Glutamatergic neuron (in vitro differentiated cells): ENCODE measurements around the gene GIPC3. TPM values are rescaled to one million over a fixed set of nuclear protein-coding genes. Genes with fewer than 3 reads are reported as not detected.
A peak's percentile ranks its signal among the peaks of the same experiment; 100 is the strongest.
"Not testable (repeated sequence)": the region's sequence is repeated elsewhere in the genome, so short reads cannot be mapped to it uniquely, and the experiment has no call there.

Source experiments
- DNase-seq: peaks from one replicate; pipeline ENCODE4 v3.0.0; 2022
- H3K27ac Mint-ChIP-seq: one replicate; pipeline ENCODE4 v1.8.0; 2020; ENCODE audit warnings: mild to moderate bottlenecking, mixed read lengths, inconsistent platforms; ENCODE audit not compliant: unreplicated experiment
- H3K27me3 Mint-ChIP-seq: one replicate; pipeline ENCODE4 v1.8.0; 2020; ENCODE audit warnings: mild to moderate bottlenecking, moderate library complexity, mixed read lengths, inconsistent platforms; ENCODE audit not compliant: unreplicated experiment
- H3K36me3 Mint-ChIP-seq: one replicate; pipeline ENCODE4 v1.8.0; 2020; ENCODE audit warnings: mild to moderate bottlenecking, mixed read lengths, inconsistent platforms; ENCODE audit not compliant: unreplicated experiment
- H3K4me1 Mint-ChIP-seq: one replicate; pipeline ENCODE4 v1.8.0; 2020; ENCODE audit warnings: mild to moderate bottlenecking, low read depth, mixed read lengths, inconsistent platforms; ENCODE audit not compliant: unreplicated experiment
- H3K4me3 Mint-ChIP-seq: one replicate; pipeline ENCODE4 v1.8.0; 2020; ENCODE audit warnings: mild to moderate bottlenecking, mixed read lengths, inconsistent platforms; ENCODE audit not compliant: unreplicated experiment
- H3K9me3 Mint-ChIP-seq: one replicate; pipeline ENCODE4 v1.8.0; 2020; ENCODE audit warnings: mild to moderate bottlenecking, moderate library complexity, mixed read lengths, inconsistent platforms; ENCODE audit not compliant: unreplicated experiment
- total RNA-seq: library from RNA; stranded (reverse); fragmentation: NEBNext Ultra II Directional; extraction: Animal tissue kit (Norgen Biotek cat#: 25700); gene quantifications from one replicate; pipeline ENCODE4 v1.2.1, GENCODE V29; 2021; ENCODE audit not compliant: unreplicated experiment
- TF ChIP-seq, protein P1 (sequence below): fragments of 200-600 bp; sonication (generic); IDR thresholded peaks from one replicate; pipeline ENCODE4 v1.5.0; 2021; ENCODE audit not compliant: partially characterized antibody, unreplicated experiment

Gene GIPC3
- total RNA-seq, 1 donor from 2014 or later = 0.20 TPM

DNA sequence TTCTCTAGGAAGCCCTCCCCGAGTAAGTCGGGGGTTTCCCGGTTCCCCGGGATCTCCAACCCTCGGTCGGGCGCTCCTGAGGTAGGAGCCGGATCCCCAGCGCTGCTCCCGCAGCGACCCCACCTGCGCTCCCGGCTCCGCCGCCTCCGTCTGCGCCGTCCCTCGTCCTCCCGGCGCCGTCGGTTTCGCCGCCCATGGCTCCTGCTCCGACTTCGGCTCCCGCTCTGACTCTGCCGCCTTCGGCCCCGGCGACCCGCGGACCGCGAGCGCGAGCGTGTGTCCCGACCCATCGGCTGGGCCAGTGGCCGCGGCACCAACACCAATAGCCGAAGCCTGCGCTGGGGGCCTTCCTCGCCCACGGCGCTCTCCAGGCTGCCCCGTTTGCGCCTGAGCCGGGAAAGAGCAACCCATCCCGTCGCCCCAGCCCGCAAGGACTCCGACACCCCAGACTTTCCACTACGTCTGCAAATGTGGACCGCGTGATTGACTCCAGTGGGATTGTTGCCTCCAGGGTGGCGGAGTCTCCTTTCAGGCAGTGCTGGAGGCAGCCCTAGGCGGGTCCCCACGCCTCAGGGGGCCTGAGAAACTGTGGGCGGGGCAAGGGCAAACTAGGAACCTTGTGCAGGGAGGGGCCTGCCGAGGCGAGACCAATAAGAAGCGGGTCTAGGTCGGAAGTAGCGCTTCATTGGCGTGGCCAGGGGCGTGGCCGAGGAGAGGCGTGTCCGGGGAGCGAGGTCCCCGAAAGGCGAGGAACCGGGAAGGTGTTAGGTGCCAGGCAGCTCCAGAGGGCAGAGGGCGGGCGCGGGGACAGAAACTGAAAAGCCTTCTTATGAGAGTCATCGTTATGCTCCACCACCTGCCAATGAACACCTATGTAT, 41.4 kb downstream of the GIPC3 start, which contains the start of gene CACTIN:
CACTIN (minus strand) TSS at position 318 of the 878 bp plus-strand sequence; CDS start at position 290, 28 bp downstream.
- TF ChIP-seq, protein P1, sequence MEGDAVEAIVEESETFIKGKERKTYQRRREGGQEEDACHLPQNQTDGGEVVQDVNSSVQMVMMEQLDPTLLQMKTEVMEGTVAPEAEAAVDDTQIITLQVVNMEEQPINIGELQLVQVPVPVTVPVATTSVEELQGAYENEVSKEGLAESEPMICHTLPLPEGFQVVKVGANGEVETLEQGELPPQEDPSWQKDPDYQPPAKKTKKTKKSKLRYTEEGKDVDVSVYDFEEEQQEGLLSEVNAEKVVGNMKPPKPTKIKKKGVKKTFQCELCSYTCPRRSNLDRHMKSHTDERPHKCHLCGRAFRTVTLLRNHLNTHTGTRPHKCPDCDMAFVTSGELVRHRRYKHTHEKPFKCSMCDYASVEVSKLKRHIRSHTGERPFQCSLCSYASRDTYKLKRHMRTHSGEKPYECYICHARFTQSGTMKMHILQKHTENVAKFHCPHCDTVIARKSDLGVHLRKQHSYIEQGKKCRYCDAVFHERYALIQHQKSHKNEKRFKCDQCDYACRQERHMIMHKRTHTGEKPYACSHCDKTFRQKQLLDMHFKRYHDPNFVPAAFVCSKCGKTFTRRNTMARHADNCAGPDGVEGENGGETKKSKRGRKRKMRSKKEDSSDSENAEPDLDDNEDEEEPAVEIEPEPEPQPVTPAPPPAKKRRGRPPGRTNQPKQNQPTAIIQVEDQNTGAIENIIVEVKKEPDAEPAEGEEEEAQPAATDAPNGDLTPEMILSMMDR = no peak
- H3K4me1 Mint-ChIP-seq = peaks cover 8% of the 10 kb centered on the region
- no peaks in the 10 kb centered on the region for H3K36me3 Mint-ChIP-seq
- peak within 1 kb of the TSS; percentile 94 for H3K27ac Mint-ChIP-seq
- peaks cover 11% of the 10 kb centered on the region for H3K27me3 Mint-ChIP-seq
- peak; percentile 98 for DNase-seq
- peak within 1 kb of the TSS; percentile 94 for H3K4me3 Mint-ChIP-seq
- peaks cover 17% of the 10 kb centered on the region for H3K9me3 Mint-ChIP-seq

DNA sequence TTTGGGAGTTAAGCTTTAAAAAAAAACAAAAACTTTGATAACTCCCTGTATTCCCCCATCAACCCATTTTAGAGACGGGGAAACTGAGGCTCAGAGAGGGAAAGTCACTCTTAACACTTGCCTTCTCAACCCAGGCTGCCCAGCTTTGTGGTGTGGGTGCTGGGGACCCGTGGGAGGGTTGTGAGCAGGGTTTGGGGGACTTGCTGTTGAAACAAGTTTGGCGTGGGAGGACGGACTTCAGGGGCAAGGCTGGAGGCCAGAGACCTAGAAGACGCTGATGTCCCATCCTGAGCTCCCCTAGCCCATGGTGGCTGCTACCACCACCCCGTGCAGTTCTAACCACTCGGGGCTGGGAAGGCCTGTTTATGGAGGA, 42.1 kb downstream of the GIPC3 start:
- Mint-ChIP-seq H3K36me3 (no peaks in the 10 kb centered on the region), H3K4me3 (peak overlapping the region; percentile 94), H3K4me1 (peaks cover 8% of the 10 kb centered on the region), H3K27me3 (peaks cover 10% of the 10 kb centered on the region), H3K27ac (no peak overlapping the region), H3K9me3 (peaks cover 17% of the 10 kb centered on the region)
- TF ChIP-seq, protein P1 = no peak
- no peak for DNase-seq

DNA sequence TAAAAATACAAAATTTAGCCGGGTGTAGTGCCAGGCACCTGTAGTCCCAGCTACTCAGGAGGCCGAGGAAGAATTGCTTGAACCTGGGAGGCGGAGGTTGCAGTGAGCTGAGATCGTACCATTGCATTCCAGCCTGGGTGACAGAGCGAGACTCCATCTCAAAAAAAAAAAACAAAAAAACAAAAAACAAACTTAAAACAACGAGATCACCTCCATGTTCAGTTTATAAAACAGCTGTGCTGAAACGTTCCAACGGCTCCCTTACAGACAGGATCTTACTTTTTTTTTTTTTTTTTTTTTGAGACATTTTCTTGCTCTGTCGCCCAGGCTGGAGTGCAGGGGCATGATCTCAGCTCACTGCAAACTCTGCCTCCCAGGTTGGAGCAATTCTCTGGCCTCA, 43.5 kb downstream of the GIPC3 start:
- H3K9me3 Mint-ChIP-seq = peaks cover 19% of the 10 kb centered on the region
- H3K27me3 Mint-ChIP-seq, H3K4me3 Mint-ChIP-seq, DNase-seq, H3K36me3 Mint-ChIP-seq, H3K27ac Mint-ChIP-seq, H3K4me1 Mint-ChIP-seq: not testable (repeated sequence)

DNA sequence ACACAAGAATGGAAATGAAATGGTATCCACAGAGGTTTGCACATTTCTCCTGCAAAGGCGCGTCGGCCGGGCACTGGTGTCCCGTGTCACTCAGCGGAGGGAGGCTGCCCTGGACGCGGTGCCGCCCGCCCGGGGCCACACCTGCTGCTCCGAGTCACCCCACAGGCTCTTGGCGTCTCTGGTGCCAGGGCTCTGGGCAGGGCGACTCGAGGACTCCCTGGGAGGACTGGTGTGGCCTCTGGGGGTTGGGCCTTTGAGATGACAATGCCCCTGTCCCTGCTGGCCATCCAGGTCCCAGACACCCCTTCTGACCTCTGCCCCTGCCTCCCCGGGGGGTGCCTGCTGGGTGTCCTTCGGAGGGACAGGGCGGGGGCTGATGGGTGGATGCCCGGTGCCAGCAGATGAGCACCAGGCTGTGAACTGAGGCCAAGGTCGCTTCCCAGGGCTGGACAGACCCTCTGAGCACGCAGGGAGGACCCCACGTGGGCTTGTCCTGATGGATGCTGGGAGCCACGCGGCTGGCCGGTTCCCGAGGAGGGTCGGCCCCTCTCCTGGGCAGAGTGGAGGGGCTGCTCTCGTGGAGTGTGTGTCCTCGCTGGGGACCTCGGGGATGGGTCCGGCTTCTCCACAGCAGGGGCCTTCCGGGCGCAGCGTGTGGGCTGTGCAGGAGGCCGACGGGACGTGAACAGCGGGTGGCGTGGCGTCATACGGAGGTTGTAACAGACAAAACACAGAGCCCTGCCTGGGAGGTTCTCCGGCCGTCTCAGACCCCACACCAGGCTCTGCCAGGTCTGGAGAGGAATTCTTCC, 46.0 kb downstream of the GIPC3 start:
- H3K36me3 Mint-ChIP-seq = no peaks in the 10 kb centered on the region
- H3K27me3 Mint-ChIP-seq = peaks cover 6% of the 10 kb centered on the region
- H3K27ac Mint-ChIP-seq = no peak overlapping the region
- DNase-seq = no peak
- TF ChIP-seq, protein P1 = no peak
- H3K9me3 Mint-ChIP-seq = peaks cover 16% of the 10 kb centered on the region
- no peaks in the 10 kb centered on the region for H3K4me1 Mint-ChIP-seq
- H3K4me3 Mint-ChIP-seq = no peak overlapping the region

DNA sequence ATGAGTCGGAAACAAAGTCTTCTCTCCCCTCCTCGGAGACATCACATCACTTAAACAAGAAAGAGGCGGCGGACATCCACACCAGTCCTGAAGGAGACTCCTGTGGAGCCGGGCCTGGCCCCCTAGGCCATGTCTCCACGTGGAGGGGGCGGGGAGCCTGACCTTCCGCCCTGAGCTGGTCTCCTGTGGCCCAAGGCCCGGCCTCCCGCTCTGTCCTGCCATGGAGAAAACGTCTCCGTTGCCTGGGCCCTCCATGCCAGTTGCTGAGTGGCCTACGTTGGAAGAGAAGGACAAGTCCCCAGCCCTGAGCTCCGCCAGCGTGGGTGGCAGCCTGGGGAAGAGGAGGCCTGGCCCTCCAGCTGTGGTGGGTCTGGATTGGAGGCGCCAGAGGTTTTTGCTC, 46.8 kb downstream of the GIPC3 start:
- Mint-ChIP-seq H3K4me3 (no peak overlapping the region), H3K4me1 (no peaks in the 10 kb centered on the region), H3K27me3 (peaks cover 4% of the 10 kb centered on the region), H3K36me3 (no peaks in the 10 kb centered on the region), H3K9me3 (peaks cover 13% of the 10 kb centered on the region), H3K27ac (no peak overlapping the region)
- TF ChIP-seq, protein P1 = no peak
- no peak for DNase-seq
